Endodermal cell (in vitro differentiated cells): ENCODE results near the gene GPR155. TPM values are rescaled to one million over a fixed set of nuclear protein-coding genes. Genes with fewer than 3 reads are reported as not detected.
A peak's percentile ranks its signal among the peaks of the same experiment; 100 is the strongest.

Experiments
- DNase-seq: peaks from one replicate; pipeline ENCODE4 v3.0.0-alpha.2; 2017
- H3K27ac ChIP-seq: 2 replicates; pipeline ENCODE4 v1.5.1; 2013; ENCODE audit warnings: mild to moderate bottlenecking, low read depth, low read length, moderate library complexity
- H3K27me3 ChIP-seq: 2 replicates; pipeline ENCODE4 v1.6.1; 2013; ENCODE audit warnings: mild to moderate bottlenecking, low read length, moderate library complexity; ENCODE audit not compliant: insufficient read depth, control insufficient read depth, poor library complexity, severe bottlenecking
- H3K36me3 ChIP-seq: 2 replicates; pipeline ENCODE4 v1.7.0; 2013; ENCODE audit warnings: mild to moderate bottlenecking, low read length, moderate library complexity; ENCODE audit not compliant: control insufficient read depth, insufficient read depth
- H3K4me1 ChIP-seq: one replicate; pipeline ENCODE4 v1.7.0; 2013; ENCODE audit warnings: low read length; ENCODE audit not compliant: control insufficient read depth, insufficient read depth
- H3K4me3 ChIP-seq: 2 replicates; pipeline ENCODE4 v1.5.1; 2013; ENCODE audit warnings: mild to moderate bottlenecking, low read length, moderate library complexity
- H3K9ac ChIP-seq: 2 replicates; pipeline ENCODE4 v1.6.1; 2013; ENCODE audit warnings: mild to moderate bottlenecking, low read length, moderate library complexity; ENCODE audit not compliant: poor library complexity, severe bottlenecking; ENCODE audit errors: extremely low read depth
- H3K9me3 ChIP-seq: 2 replicates; pipeline ENCODE4 v1.6.1; 2013; ENCODE audit warnings: mild to moderate bottlenecking, low read length, moderate library complexity; ENCODE audit not compliant: control insufficient read depth
- H3K27ac Mint-ChIP-seq: 2 replicates; pipeline ENCODE4 v1.8.0; 2020; ENCODE audit warnings: mixed read lengths
- H3K27me3 Mint-ChIP-seq: 2 replicates; pipeline ENCODE4 v1.8.0; 2021; ENCODE audit warnings: mild to moderate bottlenecking, mixed read lengths; ENCODE audit not compliant: insufficient read depth
- H3K36me3 Mint-ChIP-seq: 2 replicates; pipeline ENCODE4 v1.8.0; 2020; ENCODE audit warnings: low read depth, mixed read lengths
- H3K4me1 Mint-ChIP-seq: 2 replicates; pipeline ENCODE4 v1.8.0; 2020; ENCODE audit warnings: mixed read lengths
- H3K4me3 Mint-ChIP-seq: 2 replicates; pipeline ENCODE4 v1.8.0; 2020; ENCODE audit warnings: mild to moderate bottlenecking, moderate library complexity, mixed read lengths
- H3K9me3 Mint-ChIP-seq: 2 replicates; pipeline ENCODE4 v1.8.0; 2020; ENCODE audit warnings: mild to moderate bottlenecking, mixed read lengths
- WGBS, 2 experiments: methylation state at CpG; one replicate each; pipeline versions ENCODE4 v1.1.5 to v1.1.7; 2013; ENCODE audit warnings: missing lambda C conversion rate in 2 of 2, mixed read lengths in 1 of 2; ENCODE audit not compliant: insufficient coverage in 1 of 2, insufficient read length in 1 of 2; 5-methylcytosine and 5-hydroxymethylcytosine counted together
- total RNA-seq, 2 donors: library from RNA; stranded (reverse); fragmentation: NEBNext Ultra II Directional in 1 of 2; extraction: Animal tissue kit (Norgen Biotek cat#: 25700) in 1 of 2; gene quantifications; 2 replicates in 1 of 2; 3 replicates in 1 of 2; pipeline ENCODE4 v1.2.1, GENCODE V29; 2021
- TF ChIP-seq, protein P1 (sequence below): fragments of 200-600 bp; sonication (generic); conservative IDR thresholded peaks from 2 replicates; pipeline ENCODE4 v1.5.0; 2021; ENCODE audit warnings: antibody characterized with exemption, mild to moderate bottlenecking

The GPR155 gene
- total RNA-seq, 2 donors from 2014 or later = 0.22 to 0.88 TPM

DNA sequence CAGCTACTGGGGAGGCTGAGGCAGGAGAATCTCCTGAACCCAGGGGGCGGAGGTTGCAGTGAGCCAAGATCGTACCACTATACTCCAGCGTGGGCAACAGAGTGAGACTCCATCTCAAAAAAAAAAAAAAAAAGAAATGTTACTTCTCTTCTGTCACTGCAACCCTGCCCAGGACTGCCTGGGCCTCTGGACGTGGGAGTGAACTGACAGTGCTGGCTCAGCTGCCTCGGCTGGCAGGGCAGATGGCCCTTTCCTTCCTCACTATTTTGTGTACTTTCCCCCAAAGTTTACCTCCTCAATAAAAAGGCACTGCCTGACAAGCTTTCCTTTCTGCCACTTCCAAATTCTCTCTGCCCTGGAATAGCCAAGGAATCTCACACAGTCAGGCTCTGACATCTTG lies 12.5 kb upstream of the GPR155 start:
- Histone ChIP-seq H3K9me3 (no peaks in the 10 kb centered on the region), H3K36me3 (no peaks in the 10 kb centered on the region), H3K27me3 (no peaks in the 10 kb centered on the region), H3K27ac (no peak overlapping the region), H3K9ac (no peak overlapping the region), H3K4me3 (no peak overlapping the region), H3K4me1 (no peaks in the 10 kb centered on the region)
- Mint-ChIP-seq H3K4me1 (peaks cover 3% of the 10 kb centered on the region), H3K27me3 (peaks cover 18% of the 10 kb centered on the region), H3K27ac (no peak overlapping the region), H3K9me3 (peaks cover 3% of the 10 kb centered on the region), H3K36me3 (no peaks in the 10 kb centered on the region), H3K4me3 (no peak overlapping the region)
- WGBS, 2 experiments = 94% methylated on average over 5 of the region's 5 CpGs; no CpG with 5 or more reads in 1 of the 2 experiments
- TF ChIP-seq, protein P1, sequence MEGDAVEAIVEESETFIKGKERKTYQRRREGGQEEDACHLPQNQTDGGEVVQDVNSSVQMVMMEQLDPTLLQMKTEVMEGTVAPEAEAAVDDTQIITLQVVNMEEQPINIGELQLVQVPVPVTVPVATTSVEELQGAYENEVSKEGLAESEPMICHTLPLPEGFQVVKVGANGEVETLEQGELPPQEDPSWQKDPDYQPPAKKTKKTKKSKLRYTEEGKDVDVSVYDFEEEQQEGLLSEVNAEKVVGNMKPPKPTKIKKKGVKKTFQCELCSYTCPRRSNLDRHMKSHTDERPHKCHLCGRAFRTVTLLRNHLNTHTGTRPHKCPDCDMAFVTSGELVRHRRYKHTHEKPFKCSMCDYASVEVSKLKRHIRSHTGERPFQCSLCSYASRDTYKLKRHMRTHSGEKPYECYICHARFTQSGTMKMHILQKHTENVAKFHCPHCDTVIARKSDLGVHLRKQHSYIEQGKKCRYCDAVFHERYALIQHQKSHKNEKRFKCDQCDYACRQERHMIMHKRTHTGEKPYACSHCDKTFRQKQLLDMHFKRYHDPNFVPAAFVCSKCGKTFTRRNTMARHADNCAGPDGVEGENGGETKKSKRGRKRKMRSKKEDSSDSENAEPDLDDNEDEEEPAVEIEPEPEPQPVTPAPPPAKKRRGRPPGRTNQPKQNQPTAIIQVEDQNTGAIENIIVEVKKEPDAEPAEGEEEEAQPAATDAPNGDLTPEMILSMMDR = no peak
- DNase-seq = no peak

DNA sequence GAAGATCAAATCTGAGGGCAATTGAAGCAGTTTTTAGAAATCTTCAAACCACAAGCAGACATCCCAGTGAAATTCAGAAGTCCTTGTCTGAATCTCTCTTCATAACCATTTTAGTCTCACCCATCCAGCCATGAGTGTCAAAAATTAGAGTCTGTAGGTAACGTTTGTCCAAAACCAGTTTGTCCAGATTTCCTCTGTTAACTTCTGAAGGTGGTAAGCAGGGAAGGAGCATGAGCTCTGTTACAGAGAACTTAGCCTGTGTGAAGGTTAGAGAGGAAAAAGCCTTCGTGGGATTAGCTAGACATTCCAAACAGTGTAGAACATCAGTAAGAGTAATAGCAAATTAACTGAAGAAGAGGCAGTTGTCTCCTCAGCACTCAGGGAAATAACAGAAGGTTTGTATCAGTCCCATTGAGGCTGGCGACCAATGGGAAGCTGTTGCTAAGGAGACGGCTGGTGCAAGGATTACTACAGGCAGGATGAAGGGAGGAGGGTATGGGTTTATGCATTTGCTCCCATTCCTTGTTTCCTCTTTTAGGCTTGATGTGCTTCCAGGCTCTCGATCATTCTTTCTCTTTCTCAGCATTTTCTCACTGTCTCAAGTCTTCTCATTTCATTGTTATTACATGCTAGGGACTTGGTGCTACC lies 8.7 kb upstream of the GPR155 start:
- Mint-ChIP-seq H3K27ac (no peak overlapping the region), H3K27me3 (peaks cover 15% of the 10 kb centered on the region), H3K4me1 (no peaks in the 10 kb centered on the region), H3K36me3 (no peaks in the 10 kb centered on the region), H3K4me3 (no peak overlapping the region), H3K9me3 (no peaks in the 10 kb centered on the region)
- Histone ChIP-seq H3K4me1 (no peaks in the 10 kb centered on the region), H3K27me3 (peaks cover 2% of the 10 kb centered on the region), H3K9me3 (no peaks in the 10 kb centered on the region), H3K36me3 (no peaks in the 10 kb centered on the region), H3K9ac (no peak overlapping the region), H3K4me3 (no peak overlapping the region), H3K27ac (no peak overlapping the region)
- 86 to 90% methylated on average over 5 of the region's 5 CpGs for WGBS, 2 experiments
- TF ChIP-seq, protein P1 = no peak
- peak; percentile 53 for DNase-seq

DNA sequence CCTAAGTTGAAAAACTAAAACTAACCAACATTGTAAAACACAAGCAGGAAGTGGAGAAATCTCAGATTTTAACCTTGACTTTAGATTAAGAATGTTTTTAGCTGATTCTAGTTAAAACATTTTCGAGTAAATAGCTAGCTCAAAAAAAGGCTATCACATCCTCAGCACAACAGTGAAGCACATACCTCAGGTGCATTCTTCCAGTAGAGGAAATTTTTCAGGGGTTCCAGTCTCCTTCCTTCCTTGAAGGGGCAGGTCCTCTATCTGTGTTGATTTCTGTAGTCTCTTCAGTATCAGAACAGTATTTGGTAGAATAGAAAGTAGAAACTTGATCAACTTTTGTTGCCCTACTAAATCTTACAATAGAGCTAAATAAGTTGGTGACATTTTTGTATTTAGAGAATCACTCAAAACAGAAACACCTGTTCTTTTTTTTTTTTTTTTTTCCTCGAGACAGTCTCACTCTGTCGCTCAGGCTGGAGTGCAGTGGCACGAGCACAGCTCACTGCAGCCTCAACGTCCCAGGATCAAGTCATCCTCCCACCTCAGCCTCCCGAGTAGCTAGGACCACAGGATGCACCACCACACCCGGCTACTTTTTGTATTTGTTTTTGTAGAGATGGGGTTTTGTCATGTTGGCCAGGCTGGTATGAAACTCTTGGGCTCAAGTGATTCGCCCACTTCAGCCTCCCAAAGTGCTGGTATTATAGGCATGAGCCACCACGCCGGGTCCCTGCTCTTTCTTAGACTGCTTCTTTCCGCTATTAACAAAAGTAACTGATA lies 6.9 kb upstream of the GPR155 start:
- peaks cover 19% of the 10 kb centered on the region for H3K27me3 Mint-ChIP-seq
- H3K27ac ChIP-seq = no peak overlapping the region
- no peak overlapping the region for H3K27ac Mint-ChIP-seq
- DNase-seq = no peak
- H3K9ac ChIP-seq = no peak overlapping the region
- H3K4me1 Mint-ChIP-seq = no peaks in the 10 kb centered on the region
- H3K36me3 Mint-ChIP-seq = no peaks in the 10 kb centered on the region
- peaks cover 10% of the 10 kb centered on the region for H3K27me3 ChIP-seq
- no peaks in the 10 kb centered on the region for H3K9me3 Mint-ChIP-seq
- no peaks in the 10 kb centered on the region for H3K9me3 ChIP-seq
- no peaks in the 10 kb centered on the region for H3K4me1 ChIP-seq
- WGBS, 2 experiments = 90 to 94% methylated on average over 5 to 11 of the region's 11 CpGs
- H3K36me3 ChIP-seq = no peaks in the 10 kb centered on the region
- no peak overlapping the region for H3K4me3 Mint-ChIP-seq
- TF ChIP-seq, protein P1 = no peak
- H3K4me3 ChIP-seq = no peak overlapping the region
